Esophagus (tissue), 2 donors: Measurements from ENCODE around the gene TXNL1. TPM values are rescaled to one million over a fixed set of nuclear protein-coding genes. Genes with fewer than 3 reads are reported as not detected.

ENCODE experiments used
- H3K27ac ChIP-seq, 2 donors: one replicate each; pipeline ENCODE4 v1.5.1; 2013; ENCODE audit warnings: low read depth in 2 of 2, mild to moderate bottlenecking in 2 of 2, inconsistent platforms in 1 of 2, low read length in 1 of 2, moderate library complexity in 1 of 2
- H3K27me3 ChIP-seq, 2 donors: one replicate each; pipeline ENCODE4 v1.6.1; 2013; ENCODE audit warnings: low read length in 2 of 2, control low read depth in 1 of 2, mild to moderate bottlenecking in 1 of 2; ENCODE audit not compliant: insufficient read depth in 2 of 2, control insufficient read depth in 1 of 2
- H3K36me3 ChIP-seq, 2 donors: one replicate each; pipeline ENCODE4 v1.6.1; 2013; ENCODE audit warnings: low read length in 1 of 2; ENCODE audit not compliant: control insufficient read depth in 2 of 2, insufficient read depth in 2 of 2
- H3K4me1 ChIP-seq, 2 donors: one replicate each; pipeline ENCODE4 v1.6.1; 2013; ENCODE audit warnings: low read length in 1 of 2; ENCODE audit not compliant: control insufficient read depth in 2 of 2, insufficient read depth in 2 of 2
- H3K4me3 ChIP-seq, 2 donors: one replicate each; pipeline ENCODE4 v1.5.1; 2013; ENCODE audit warnings: low read length in 2 of 2, mild to moderate bottlenecking in 2 of 2, low read depth in 1 of 2, moderate library complexity in 1 of 2
- H3K9me3 ChIP-seq, 2 donors: one replicate each; pipeline ENCODE4 v1.6.1; 2013; ENCODE audit warnings: mild to moderate bottlenecking in 2 of 2, low read depth in 1 of 2, low read length in 1 of 2, moderate library complexity in 1 of 2; ENCODE audit not compliant: control insufficient read depth in 2 of 2, insufficient read depth in 1 of 2
- WGBS, 2 donors: extraction: QIAGEN DNeasy Blood & Tissue Kit; methylation state at CpG; one replicate each; pipeline ENCODE4 v1.1.7; 2013; 5-methylcytosine and 5-hydroxymethylcytosine counted together
- polyA plus RNA-seq, 2 donors: library from polyadenylated mRNA; stranded (reverse); fragments of 200-250 nt; gene quantifications; one replicate each; pipeline ENCODE4 v1.2.3, GENCODE V29; 2013
- donor health status: healthy with polysubstance abuse.
- donor health status: Bipolar disorder and iron deficiency.

Gene TXNL1
- 10 to 100 TPM; 57.2 to 59.5 TPM for polyA plus RNA-seq

DNA sequence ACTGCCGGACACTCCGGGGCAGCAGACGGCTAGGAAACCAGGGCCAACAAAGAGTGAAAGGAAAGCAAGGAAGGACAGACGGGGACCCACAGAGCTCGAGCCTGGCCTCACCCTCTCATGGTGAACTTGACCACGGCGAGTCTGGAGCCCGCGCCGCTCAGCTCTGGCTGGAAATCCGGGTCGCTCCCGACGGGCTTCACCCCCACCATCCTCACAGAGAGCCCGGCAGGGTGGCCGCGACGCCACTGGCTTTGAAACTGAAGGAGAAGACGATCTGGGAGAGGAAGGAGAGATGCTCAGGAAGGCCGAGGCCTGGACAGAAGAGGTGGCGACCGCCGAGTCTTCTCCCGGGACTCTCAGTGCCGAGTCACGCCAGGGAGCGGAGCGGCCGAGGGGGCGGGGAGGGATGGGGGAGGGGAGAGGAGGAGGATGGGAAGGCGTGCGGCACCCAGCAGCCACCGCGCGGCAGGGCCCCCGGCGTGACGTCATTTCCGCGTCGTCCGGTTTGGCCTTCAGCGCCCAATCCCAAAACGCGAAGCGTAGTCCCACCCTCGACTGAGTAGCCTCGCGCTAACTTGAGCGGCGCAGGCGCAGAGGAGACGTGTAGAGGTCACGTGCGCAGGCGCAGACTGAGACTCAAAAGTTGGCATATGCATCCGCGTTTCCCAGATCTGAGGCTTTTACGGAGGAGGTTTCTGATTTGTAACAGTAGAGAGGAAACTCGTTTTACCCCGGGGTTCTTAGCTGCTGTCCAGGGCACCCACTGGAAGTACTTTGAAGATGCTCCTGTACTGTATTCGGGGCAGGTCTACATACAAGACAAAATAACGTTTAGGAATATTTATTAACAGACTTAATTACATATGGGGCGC is at the start of gene TXNL1:
Gene TXNL1, minus strand, starts transcription at position 361 of the 872 bp plus-strand sequence. Its CDS starts 152 bp downstream, at position 209.
- peak within 1 kb of the TSS; percentile 99 for H3K27ac ChIP-seq
- H3K4me3 ChIP-seq, result peak within 1 kb of the TSS; percentile 96 to 99
- WGBS, 2 donors, result 1% methylated on average over 63 to 64 of the region's 64 CpGs
- H3K4me1 ChIP-seq, result no peaks in the 10 kb centered on the region
- no peaks in the 10 kb centered on the region for H3K36me3 ChIP-seq
- H3K27me3 ChIP-seq, result no peaks in the 10 kb centered on the region
- no peaks in the 10 kb centered on the region for H3K9me3 ChIP-seq

DNA sequence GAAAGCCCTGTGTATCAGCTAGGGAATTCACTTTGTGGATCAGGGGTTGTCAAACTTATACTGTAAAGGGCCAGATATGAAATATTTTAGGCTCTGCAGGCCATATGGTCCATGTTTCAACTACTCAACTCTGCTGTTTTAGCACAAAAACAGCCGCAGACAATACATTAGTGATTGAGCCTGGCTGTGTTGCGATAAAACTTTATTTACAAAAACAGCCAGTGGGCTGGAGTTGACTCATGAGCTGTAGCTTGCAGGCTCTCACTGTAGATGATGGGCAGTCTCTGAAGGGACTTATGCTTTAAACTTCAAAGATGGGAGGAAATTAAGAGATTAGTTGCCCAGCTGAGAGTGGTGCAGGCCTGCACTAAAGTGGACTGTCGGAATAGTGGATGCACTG is 45.9 kb upstream of the TXNL1 start:
- no peak overlapping the region for H3K4me3 ChIP-seq
- no peaks in the 10 kb centered on the region for H3K27me3 ChIP-seq
- no peaks in the 10 kb centered on the region for H3K36me3 ChIP-seq
- H3K9me3 ChIP-seq, result no peaks in the 10 kb centered on the region
- no peak overlapping the region for H3K27ac ChIP-seq
- WGBS, 2 donors, result 96 to 97% methylated on average over 3 of the region's 3 CpGs
- H3K4me1 ChIP-seq, result no peaks in the 10 kb centered on the region

DNA sequence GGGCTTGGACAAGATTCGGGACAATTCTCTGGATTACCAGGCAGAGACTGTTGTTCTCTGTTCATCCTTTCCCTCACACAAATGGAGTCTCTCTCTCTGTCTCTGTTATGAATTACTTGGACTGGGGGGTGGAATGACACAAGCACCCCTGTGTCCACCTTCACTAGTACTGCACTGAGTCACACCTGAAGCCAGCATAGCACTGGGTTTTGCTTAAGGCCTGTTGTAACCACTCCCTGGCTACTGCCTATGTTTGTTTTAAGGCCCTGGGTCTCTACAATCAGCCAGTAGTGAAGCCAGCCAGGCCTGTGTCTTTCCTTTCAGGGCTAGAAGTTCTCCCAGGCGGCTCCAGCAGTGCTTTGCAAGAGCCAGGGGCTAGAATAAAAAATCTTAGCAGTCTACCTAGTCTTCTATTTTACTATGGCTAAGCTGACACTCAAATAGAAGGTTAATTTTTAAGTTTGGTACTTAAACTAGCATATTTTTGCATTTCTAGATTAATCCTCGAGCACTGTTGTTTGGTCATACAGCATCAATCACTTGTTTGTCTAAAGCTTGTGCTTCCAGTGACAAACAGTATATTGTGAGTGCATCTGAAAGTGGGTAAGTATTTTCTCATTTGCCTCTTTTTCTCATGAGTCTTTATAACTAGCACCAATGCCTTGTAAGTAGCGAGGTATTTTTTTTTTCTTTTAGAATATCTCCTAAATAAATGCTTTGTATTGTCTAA is 40.6 kb upstream of the TXNL1 start:
- H3K9me3 ChIP-seq, result no peaks in the 10 kb centered on the region
- 90 to 94% methylated on average over 4 of the region's 4 CpGs for WGBS, 2 donors

DNA sequence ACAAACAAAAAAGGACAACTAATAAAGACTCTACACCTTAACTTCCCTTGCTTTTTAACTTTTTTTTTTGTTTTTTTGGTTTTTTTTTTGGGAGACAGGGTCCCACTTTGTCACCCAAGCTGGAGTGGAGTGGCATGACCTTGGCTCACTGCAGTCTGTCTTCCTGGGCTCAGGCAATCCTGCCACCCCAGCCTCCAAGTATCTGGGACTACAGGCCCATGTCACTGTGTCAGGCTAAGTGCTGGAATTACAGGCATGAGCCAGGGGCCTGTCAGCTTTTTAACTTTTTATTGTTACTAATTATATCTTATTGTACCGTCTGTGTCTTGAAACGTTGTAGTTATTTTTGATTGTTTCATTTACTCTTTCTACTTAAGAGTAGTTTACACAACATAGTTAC is 38.2 kb upstream of the TXNL1 start:
- no peaks in the 10 kb centered on the region for H3K36me3 ChIP-seq
- H3K9me3 ChIP-seq, result no peaks in the 10 kb centered on the region
- WGBS, 2 donors, result 72 to 82% methylated on average over 2 of the region's 2 CpGs
- H3K4me1 ChIP-seq, result no peaks in the 10 kb centered on the region
- no peaks in the 10 kb centered on the region for H3K27me3 ChIP-seq
- H3K27ac ChIP-seq, result no peak overlapping the region
- H3K4me3 ChIP-seq, result no peak overlapping the region

More for the DNA sequence above, 40.6 kb upstream of the TXNL1 start:
- Histone ChIP-seq H3K27ac (no peak overlapping the region), H3K36me3 (no peaks in the 10 kb centered on the region), H3K27me3 (no peaks in the 10 kb centered on the region), H3K4me1 (no peaks in the 10 kb centered on the region), H3K4me3 (no peak overlapping the region)

DNA sequence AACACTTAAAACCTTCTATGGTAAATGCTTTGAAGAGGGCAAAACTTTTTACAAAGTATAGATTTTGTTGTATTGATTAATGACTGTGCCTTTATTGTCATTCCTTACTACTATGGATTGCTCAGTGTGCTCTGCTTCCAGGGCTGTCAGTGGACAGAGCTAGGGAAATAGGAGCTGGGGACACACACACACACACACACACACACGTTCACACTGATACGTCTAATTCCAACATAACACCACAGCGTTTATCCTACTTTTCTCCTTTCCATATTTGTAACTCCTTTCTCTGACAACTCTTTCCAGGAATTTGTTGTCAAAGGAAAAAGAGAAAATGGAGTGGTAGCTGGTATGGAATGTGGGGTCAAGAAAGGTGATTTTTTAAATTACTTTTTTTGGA is 34.6 kb upstream of the TXNL1 start:
- H3K36me3 ChIP-seq, result no peaks in the 10 kb centered on the region
- WGBS, 2 donors, result 78 to 80% methylated on average over 3 of the region's 3 CpGs
- no peaks in the 10 kb centered on the region for H3K4me1 ChIP-seq
- no peaks in the 10 kb centered on the region for H3K27me3 ChIP-seq
- H3K4me3 ChIP-seq, result no peak overlapping the region
- H3K27ac ChIP-seq, result no peak overlapping the region
- H3K9me3 ChIP-seq, result no peaks in the 10 kb centered on the region

DNA sequence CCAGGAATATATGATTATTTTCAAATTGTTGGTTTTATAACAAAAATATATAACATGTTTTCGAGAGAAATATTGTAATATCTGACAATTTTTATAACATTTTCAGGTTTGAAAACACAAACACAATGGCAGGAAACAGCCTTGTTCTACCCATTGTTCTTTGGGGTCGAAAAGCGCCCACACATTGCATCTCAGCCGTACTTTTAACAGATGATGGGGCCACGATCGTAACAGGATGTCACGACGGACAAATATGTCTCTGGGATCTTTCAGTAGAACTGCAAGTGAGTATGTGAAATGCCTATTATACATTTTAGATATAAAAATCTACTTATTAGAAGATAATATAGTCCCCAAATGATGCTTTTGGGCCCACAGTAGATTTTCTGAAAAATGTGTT is 34.0 kb upstream of the TXNL1 start:
- H3K27me3 ChIP-seq, result no peaks in the 10 kb centered on the region
- 75 to 78% methylated on average over 8 of the region's 8 CpGs for WGBS, 2 donors

DNA sequence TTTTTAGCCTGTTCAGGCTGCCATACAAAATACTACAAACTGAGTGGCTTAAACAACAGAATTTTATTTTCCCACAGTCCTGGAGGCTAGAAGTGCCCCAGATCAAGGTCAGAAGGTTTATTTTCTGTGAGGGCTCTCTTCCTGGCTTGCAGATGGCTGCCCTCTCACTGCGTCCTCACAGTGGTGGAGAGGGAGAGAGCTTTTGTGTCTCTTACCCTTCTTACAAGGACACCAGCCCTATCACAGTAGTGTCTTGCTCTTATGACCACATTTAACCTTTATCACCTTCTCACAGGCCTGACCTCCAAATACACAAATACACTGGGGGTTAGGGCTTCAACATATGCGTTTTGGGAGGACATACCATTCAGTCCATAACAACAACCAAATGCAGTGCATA is 24.5 kb upstream of the TXNL1 start:
- Histone ChIP-seq H3K9me3 (no peaks in the 10 kb centered on the region), H3K27ac (no peak overlapping the region), H3K4me1 (no peaks in the 10 kb centered on the region), H3K4me3 (no peak overlapping the region), H3K27me3 (no peaks in the 10 kb centered on the region), H3K36me3 (no peaks in the 10 kb centered on the region)
- WGBS, 2 donors, result 74 to 94% methylated on average over 2 of the region's 2 CpGs

More for the DNA sequence above, 34.0 kb upstream of the TXNL1 start:
- H3K27ac ChIP-seq, result no peak overlapping the region
- H3K36me3 ChIP-seq, result no peaks in the 10 kb centered on the region
- H3K4me1 ChIP-seq, result no peaks in the 10 kb centered on the region
- no peaks in the 10 kb centered on the region for H3K9me3 ChIP-seq
- no peak overlapping the region for H3K4me3 ChIP-seq

DNA sequence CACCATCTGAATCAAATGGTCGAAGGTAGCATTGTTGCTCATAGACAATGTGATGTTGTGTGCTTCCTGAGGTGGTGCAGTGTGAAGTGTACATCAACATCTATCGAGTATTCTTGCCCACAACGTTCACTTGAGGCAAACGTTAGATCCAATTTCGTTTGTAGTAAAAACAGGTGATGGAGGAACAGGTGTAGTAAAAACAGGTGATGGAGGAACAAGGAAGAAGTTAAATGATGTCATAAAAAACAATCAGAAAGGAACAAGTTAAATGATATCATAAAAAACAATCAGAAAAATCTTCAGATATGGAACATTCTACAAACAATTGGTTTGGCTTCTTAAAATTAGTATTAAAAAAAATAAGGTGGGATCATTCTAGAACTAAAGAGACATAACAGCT is 24.1 kb upstream of the TXNL1 start:
- no peaks in the 10 kb centered on the region for H3K27me3 ChIP-seq
- H3K9me3 ChIP-seq, result no peaks in the 10 kb centered on the region
- H3K36me3 ChIP-seq, result no peaks in the 10 kb centered on the region
- H3K27ac ChIP-seq, result no peak overlapping the region
- WGBS, 2 donors, result 72 to 88% methylated on average over 5 of the region's 5 CpGs
- no peaks in the 10 kb centered on the region for H3K4me1 ChIP-seq
- no peak overlapping the region for H3K4me3 ChIP-seq

DNA sequence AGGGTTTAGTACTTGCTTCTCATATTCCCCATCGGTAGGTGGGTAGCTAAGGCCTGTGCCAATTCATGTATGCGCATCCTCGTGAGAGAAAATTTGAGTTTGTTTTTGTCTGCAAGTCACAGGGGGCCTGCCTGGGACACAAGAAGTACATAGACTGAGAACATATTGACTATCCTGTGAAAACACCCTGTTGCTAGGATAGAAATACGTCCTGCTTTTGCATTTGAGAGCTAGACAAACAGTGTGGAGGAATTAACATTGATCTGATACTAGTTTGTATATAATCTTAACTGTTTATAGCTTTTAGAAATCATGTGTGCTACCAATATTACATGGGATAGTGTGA is 23.6 kb upstream of the TXNL1 start:
- WGBS, 2 donors, result 43 to 47% methylated on average over 4 of the region's 4 CpGs
- Histone ChIP-seq H3K4me3 (no peak overlapping the region), H3K36me3 (no peaks in the 10 kb centered on the region), H3K27me3 (no peaks in the 10 kb centered on the region), H3K9me3 (no peaks in the 10 kb centered on the region), H3K27ac (no peak overlapping the region), H3K4me1 (no peaks in the 10 kb centered on the region)
